ENCODE results near the gene DIP2B. TPM values are rescaled to one million over a fixed set of nuclear protein-coding genes. Genes with fewer than 3 reads are reported as not detected.
A peak's percentile ranks its signal among the peaks of the same experiment; 100 is the strongest.

Gene DIP2B
- total RNA-seq, 1 experiment from 2014 or later = 33.9 TPM

DNA sequence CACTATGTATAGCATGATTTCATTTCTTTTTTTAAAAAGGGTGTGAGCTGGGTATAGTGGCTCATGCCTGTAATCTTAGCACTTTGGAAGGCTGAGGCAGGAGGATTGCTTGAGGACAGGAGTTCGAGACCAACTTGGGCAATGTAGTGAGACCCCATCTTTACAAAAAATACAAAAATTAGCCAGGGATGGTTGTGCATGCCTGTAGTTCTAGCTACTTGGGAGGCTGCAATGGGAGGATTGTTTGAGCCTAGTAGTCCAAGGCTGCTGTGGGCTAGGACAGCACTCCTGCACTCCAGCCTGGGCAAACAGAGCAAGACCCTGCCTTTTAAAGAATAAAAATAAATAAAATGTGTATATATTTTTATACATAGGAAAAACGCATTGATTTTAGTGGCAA, 43.0 kb downstream of the DIP2B start:
- no peak for DNase-seq (ENCODE audit: low read depth)

DNA sequence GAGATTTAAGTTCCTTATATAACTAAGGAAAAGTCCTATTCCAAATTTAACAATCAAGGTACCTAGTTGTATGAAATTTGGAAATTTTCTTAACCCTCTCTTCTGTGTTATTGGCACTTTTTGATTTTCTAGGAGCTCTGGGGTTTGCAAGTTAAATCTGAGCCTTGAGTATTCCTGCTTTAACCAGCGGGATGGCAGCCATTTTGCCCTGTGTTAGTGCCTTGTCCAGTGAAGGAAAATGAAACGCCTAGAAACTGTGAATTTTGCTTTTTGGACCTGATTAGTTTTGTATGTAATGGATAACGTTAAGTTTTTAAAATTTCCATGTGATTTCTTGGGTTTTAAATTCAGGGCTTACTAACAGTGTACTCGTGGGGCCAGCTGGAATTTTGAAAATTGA, 45.1 kb downstream of the DIP2B start:
- no peak for DNase-seq (ENCODE audit: low read depth)

DNA sequence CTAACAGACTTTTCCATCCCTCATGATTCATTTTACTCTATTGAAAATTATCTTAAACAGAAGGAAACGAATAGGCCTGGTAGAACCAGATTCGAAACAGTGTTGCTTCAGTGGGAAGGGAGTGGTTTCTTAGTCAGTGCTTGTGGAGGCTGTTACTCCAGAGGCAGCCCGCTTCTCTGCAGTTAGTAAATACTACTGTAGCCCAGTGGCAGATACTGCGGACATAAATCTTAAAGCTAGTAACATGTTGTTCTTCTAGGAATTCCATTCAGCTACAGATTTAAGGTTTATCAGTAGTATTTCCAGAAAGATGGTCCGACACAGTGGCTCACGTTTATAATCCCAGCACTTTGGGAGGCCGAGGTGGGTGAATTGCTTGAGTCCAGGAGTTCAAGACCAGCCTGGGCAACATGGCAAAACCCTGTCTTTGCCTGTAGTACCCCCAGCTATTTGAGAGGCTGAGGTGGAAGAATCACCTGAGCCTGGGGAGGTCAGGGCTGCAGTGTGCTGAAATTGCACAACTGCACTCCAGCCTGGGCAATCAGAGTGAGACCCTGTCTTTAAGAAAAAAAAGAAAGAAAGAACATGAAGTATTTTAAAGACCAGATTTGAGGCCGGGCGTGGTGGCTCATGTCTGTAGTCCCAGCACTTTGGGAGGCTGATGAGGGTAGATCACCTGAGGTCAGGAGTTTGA, 45.9 kb downstream of the DIP2B start:
- no peak for DNase-seq (ENCODE audit: low read depth)

DNA sequence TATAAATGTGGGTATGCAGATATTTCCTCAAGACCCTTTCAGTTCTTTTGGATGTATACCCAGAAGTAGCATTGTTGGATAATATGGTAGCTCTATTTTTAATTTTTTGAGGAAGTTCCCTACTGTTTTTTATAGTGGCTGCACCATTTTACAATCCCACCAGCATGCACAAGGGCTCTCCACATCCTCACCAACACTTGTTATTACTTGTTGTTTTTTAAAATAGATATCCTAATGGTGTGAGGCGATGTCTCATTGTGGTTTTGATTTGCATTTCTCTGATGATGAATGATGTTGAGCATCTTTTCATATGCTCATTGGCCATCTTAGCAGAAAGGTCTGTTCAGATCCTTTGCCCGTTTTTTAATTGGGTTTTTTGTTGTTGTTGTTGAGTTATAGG, 47.1 kb downstream of the DIP2B start:
- DNase-seq (ENCODE audit: low read depth) = no peak

- no peak for DNase-seq (ENCODE audit: low read depth)
These were observed 49.9 kb downstream of the DIP2B start for GRCh38 chr12:50554651-50555050.

DNA sequence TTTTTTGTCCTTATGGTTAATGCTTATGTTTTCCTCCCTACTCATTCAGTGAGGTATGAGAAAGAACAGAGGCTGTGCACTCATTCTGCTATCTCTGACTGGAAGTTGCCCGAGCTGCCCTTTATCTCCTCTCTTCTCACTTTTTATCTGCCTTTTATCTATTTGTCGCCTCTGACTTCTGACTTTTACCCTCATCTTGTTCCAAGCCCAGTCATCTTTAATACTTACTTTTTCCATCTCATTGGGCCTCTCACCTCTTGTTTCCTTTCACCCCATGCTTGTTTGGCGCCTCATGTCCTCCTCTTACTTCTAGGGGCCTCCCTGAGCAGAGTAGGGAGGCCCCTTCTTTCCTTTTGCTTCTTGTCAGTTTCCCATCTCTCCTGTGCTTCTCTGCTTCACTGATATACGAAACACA, 50.7 kb downstream of the DIP2B start:
- no peak for DNase-seq (ENCODE audit: low read depth)

GRCh38 chr12:50556273-50556672, 51.5 kb downstream of the DIP2B start:
- no peak for DNase-seq (ENCODE audit: low read depth)

- peak; percentile 80 for DNase-seq (ENCODE audit: low read depth)
These were observed 52.0 kb downstream of the DIP2B start for GRCh38 chr12:50556796-50557195.

GRCh38 chr12:50557421-50557820, 52.6 kb downstream of the DIP2B start:
- no peak for DNase-seq (ENCODE audit: low read depth)

GRCh38 chr12:50558970-50559369, 54.2 kb downstream of the DIP2B start:
- no peak for DNase-seq (ENCODE audit: low read depth)

- DNase-seq (ENCODE audit: low read depth) = no peak
These were observed 58.0 kb downstream of the DIP2B start for GRCh38 chr12:50562520-50563433.

GRCh38 chr12:50563434-50563787, 58.6 kb downstream of the DIP2B start:
- DNase-seq (ENCODE audit: low read depth) = no peak

- no peak for DNase-seq (ENCODE audit: low read depth)
These were observed 59.6 kb downstream of the DIP2B start for GRCh38 chr12:50564237-50564947.

DNA sequence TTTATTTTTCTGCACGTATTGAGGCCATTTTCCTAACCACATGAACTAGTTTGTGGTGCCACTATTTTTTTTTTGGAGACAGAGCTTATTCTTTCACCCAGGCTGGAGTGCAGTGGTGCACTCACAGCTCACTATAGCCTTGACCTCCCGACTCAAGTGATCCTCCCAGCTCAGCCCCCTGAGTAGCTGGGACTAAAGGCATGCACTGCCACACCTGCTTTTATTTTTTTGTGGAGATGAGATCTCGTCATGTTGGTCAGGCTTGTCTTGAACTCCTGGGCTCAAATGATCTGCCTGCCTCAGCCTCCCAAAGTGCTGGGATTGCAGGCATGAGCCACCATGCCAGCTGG, 60.1 kb downstream of the DIP2B start:
- no peak for DNase-seq (ENCODE audit: low read depth)

DNA sequence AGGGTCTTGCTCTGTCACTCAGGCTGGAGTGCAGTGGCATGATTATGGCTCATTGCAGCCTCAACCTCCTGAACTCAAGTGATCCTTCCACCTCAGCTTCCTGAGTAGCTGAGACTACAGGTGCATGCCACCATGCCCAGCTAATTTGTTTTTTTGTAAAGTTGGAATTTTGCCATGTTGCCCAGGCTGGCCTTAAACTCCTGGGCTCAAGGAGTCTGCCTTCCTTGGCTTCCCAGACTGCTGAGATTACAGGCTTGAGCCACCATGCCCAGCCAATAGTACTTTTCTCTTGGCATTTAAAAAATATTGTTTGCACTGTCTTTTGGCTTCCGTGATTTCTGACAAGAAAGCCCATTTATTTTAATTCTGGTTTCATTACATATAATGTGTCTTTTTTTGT, 61.3 kb downstream of the DIP2B start:
- no peak for DNase-seq (ENCODE audit: low read depth)

- DNase-seq (ENCODE audit: low read depth) = no peak
These were observed 63.1 kb downstream of the DIP2B start for GRCh38 chr12:50567926-50568325.

- no peak for DNase-seq (ENCODE audit: low read depth)
These were observed 63.7 kb downstream of the DIP2B start for GRCh38 chr12:50568338-50569091.

- DNase-seq (ENCODE audit: low read depth) = no peak
These were observed 64.5 kb downstream of the DIP2B start for GRCh38 chr12:50569321-50569720.

DNA sequence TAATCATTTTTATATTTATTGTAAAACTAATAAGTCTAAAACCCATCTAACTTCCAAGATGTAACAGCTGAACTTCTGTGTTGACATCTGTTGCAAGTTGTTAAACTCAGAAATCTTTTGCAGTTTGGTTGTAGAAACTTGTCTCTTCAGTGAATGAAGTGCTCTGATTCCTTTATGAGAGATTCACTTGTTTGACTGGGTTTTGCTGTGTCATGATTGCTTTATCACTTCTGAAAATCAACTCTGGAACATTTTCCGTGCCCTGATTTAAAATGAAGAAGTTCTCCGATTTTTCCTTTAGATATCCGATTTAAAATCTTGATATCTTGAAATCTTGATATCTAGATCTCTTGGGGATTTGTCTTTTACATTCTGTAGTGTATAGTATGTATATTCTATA, 65.1 kb downstream of the DIP2B start:
- DNase-seq (ENCODE audit: low read depth) = no peak

GRCh38 chr12:50571786-50572185, 67.0 kb downstream of the DIP2B start:
- DNase-seq (ENCODE audit: low read depth) = no peak

GRCh38 chr12:50572287-50572686, 67.5 kb downstream of the DIP2B start:
- no peak for DNase-seq (ENCODE audit: low read depth)

DNA sequence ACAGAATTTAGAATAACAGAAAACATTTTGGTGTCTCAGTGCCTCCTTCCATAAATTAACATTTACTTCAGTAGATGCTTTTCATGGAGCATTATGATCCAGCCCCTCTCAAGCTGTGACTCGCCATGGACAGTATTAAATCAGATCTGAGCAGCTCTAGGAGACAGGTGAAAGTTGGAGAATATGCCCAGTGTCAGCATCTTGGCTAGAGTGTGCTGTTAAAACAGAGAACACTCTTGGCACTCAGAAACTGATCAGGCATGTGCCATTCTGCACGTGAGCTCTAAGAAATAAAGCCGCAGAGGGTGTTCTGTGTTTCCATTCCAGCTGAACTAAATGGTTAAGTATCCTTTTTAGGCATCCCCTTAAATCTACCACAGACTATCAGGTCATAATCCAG, 68.0 kb downstream of the DIP2B start:
- DNase-seq (ENCODE audit: low read depth) = no peak
